A549 treated with AZD9567 at 1 μM for 4 hours (cell line): ENCODE data around the gene GJC1. TPM values are rescaled to one million over a fixed set of nuclear protein-coding genes. Genes with fewer than 3 reads are reported as not detected.

Experiments used
- total RNA-seq: library from RNA; stranded (reverse); fragments of 200-300 nt; extraction: Qiagen RNA extraction; gene quantifications from 5 replicates; pipeline ENCODE4 v1.2.3, GENCODE V29; 2022; ENCODE audit not compliant: insufficient read depth

GJC1 gene
- 17.7 to 29.2 TPM (median 27.7 TPM) in 5 replicates for total RNA-seq

GRCh38 chr17:44829523-44830358, at the start of gene GJC1:
TSS of gene GJC1 (minus strand) at chr17:44830287. CDS start at chr17:44805817, 24,470 bp downstream.

GRCh38 chr17:44847586-44847985, 17.5 kb upstream of the GJC1 start, which contains the start of gene HIGD1B:
TSS of gene HIGD1B (plus strand) at chr17:44847883. CDS start at chr17:44848153, 270 bp downstream.

GRCh38 chr17:44758414-44759085, 71.5 kb downstream of the GJC1 start, which contains the start of gene ADAM11:
TSS of gene ADAM11 (plus strand) at chr17:44758988. CDS start at chr17:44759200, 212 bp downstream.

Other genes with a start within 250 kb of the GJC1 start
- 1.3 to 8.4 TPM (median 2.2 TPM) in 5 replicates for gene MEIOC, start 173.8 kb downstream of the GJC1 start, total RNA-seq
- 26.3 to 29.8 TPM (median 28.8 TPM) in 5 replicates for gene CCDC43, start 140.5 kb downstream of the GJC1 start, total RNA-seq
- gene DBF4B, start 121.6 kb downstream of the GJC1 start, total RNA-seq: 23.3 to 27.7 TPM (median 25.8 TPM) in 5 replicates
- 2.0 to 2.4 TPM (median 2.2 TPM) in 5 replicates for gene ADAM11, start 71.3 kb downstream of the GJC1 start, total RNA-seq
- not detected in 5 replicates for gene HIGD1B, start 17.6 kb upstream of the GJC1 start, total RNA-seq
- gene EFTUD2, start 69.2 kb upstream of the GJC1 start, total RNA-seq: 125 to 225 TPM (median 146 TPM) in 5 replicates
- gene GFAP, start 85.2 kb upstream of the GJC1 start, total RNA-seq: 0.52 to 0.63 TPM (median 0.54 TPM) in 4 of 5 replicates, not detected in the other
- 27.7 to 41.2 TPM (median 37.6 TPM) in 5 replicates for gene KIF18B, start 117.5 kb upstream of the GJC1 start, total RNA-seq
- 14.9 to 29.1 TPM (median 26.6 TPM) in 5 replicates for gene C1QL1, start 138.0 kb upstream of the GJC1 start, total RNA-seq
- gene DCAKD, start 221.3 kb upstream of the GJC1 start, total RNA-seq: 18.1 to 21.5 TPM (median 19.4 TPM) in 5 replicates
- gene NMT1, start 231.0 kb upstream of the GJC1 start, total RNA-seq: 118 to 186 TPM (median 166 TPM) in 5 replicates